ENCODE measurements around the gene MYEOV.
A peak's percentile ranks its signal among the peaks of the same experiment; 100 is the strongest.

Gene MYEOV

GRCh38 chr11:69301455-69302401 lies 7.8 kb downstream of the MYEOV start:
- DNase-seq (ENCODE audit: low read depth): peak; percentile 100

DNA sequence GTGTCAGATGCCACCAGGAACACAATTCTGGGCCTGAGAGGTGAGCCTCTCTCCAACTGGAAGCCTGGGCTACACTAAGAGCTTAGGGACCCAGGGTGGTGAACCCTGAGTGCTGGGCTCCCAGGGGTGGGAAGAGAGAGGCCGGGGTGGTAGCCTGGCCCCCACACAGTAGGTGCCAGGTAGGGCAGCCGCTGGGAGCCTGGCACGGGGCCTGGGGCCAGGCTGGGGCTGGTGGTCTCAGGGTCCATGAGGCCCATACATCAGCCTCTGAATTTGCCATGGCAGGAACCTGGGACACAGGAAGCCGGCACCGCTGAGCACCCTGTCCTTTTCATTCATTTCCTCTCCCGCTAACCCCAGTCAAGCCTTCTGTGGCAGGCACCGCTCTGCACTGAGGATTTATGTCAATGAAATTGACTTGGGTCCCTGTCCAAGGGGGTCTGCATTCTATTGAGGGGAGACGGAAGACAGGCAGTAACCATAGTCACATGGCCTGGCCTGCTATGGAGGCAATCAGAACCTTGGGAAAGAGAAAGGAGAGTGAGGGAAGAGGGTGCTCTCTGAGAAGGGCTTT lies 8.6 kb downstream of the MYEOV start:
- no peak for DNase-seq (ENCODE audit: low read depth)

GRCh38 chr11:69303427-69303826 lies 9.5 kb downstream of the MYEOV start:
- DNase-seq (ENCODE audit: low read depth): no peak

DNA sequence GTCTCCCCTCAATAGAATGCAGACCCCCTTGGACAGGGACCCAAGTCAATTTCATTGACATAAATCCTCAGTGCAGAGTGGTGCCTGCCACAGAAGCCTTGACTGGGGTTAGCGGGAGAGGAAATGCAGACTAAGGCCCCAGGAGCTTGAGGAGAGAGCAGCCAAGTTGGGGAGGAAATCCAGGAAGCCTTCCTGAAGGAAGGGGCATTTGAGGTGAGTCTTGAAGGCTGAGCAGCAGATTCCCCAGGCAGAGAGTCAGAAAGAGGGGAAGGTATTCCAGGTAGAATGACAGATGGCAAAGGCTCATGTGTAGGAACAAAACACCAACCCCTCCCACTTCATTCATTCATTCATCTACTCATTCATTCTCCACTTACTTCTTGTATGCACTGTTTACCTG lies 10.3 kb downstream of the MYEOV start:
- no peak for DNase-seq (ENCODE audit: low read depth)

DNA sequence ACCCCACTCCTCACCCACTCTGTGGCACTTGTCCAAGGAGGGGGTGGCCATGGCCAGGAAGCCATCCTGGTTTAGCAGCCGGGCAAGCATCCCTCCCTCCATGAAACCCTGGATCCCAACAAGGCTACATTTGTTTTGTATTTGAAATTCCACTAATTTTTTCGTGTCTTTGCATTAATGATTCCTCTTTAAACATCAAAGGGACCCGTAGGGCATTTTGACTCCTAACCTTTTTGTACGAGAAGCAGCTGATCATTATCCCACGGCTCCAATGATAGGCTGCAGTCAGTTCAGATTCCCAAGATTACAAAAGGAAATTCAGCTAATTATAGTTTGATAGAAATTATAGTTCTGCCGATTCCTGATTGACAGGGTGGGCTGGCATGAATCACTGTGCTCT lies 10.7 kb downstream of the MYEOV start:
- DNase-seq (ENCODE audit: low read depth): no peak

- no peak for DNase-seq (ENCODE audit: low read depth)
Measured at GRCh38 chr11:69305885-69306540, 12.1 kb downstream of the MYEOV start.

DNA sequence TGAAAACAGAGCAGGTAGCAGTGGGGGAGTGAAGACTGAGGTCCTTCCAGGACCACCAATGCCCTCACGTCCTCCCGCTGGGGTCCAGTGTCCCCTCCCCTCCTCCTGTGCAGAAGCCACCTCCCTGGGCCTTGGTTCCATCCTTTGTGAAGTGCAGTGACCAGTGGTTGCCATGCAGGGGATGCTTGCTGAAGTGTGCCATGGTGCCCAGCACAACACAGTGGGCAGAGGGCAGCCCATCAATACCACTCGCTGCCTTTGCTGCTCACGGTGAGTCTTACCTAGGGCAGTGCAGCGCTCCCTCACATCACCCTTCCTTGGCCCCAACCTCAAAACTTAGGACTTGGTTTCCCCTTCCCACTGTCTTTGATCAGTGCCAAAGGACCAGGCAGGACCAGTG lies 12.9 kb downstream of the MYEOV start:
- no peak for DNase-seq (ENCODE audit: low read depth)

- DNase-seq (ENCODE audit: low read depth): no peak
Measured at GRCh38 chr11:69307421-69307820, 13.5 kb downstream of the MYEOV start.

DNA sequence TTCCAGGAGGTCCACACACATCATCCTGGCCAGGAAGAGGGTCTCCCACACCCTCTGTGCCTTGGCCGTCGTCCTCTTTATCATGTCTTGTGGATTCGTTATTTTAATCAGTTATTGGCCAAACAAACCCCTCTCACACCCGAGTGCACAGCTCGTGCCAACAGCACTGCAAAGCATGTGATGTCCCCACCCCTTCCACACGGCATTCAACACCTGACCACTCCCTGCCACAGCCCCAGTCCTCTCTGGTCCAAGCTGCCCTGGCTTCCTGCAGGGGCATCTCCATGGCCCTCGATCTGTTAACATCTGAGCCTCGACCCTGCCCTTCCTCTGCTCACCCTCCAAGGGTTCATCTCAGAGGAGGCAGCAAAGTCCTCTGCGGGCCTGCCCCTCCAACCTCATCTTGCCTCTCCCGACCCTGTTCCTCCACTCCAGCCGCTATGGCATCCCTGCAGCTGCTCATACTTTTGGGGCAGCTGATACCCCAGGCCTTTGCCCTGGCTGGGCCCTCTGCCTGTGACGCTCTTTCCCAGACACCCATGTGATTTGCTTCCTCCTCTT lies 14.0 kb downstream of the MYEOV start:
- DNase-seq (ENCODE audit: low read depth): no peak

DNA sequence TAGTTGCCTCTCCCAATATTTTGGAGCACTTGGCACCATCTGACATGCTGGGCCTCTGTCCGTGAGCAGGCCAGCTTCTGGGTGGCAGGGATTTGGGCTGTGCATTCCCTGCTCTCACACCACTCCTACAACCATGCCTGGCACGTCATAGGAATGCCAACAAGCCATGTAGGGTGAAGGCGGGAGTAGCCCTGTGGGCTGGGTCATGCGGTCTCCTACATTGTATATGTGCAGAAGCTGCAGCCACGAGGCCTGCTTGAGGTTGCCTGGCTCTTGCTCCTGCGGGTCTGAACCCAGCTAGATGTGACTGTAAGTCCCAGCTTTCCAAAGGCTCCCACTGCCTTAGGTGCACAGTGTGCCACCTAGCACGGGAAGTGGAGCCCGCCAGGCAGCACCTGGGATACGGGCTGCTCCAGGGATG lies 14.5 kb downstream of the MYEOV start:
- no peak for DNase-seq (ENCODE audit: low read depth)

GRCh38 chr11:69308936-69309615 lies 15.1 kb downstream of the MYEOV start:
- no peak for DNase-seq (ENCODE audit: low read depth)

DNA sequence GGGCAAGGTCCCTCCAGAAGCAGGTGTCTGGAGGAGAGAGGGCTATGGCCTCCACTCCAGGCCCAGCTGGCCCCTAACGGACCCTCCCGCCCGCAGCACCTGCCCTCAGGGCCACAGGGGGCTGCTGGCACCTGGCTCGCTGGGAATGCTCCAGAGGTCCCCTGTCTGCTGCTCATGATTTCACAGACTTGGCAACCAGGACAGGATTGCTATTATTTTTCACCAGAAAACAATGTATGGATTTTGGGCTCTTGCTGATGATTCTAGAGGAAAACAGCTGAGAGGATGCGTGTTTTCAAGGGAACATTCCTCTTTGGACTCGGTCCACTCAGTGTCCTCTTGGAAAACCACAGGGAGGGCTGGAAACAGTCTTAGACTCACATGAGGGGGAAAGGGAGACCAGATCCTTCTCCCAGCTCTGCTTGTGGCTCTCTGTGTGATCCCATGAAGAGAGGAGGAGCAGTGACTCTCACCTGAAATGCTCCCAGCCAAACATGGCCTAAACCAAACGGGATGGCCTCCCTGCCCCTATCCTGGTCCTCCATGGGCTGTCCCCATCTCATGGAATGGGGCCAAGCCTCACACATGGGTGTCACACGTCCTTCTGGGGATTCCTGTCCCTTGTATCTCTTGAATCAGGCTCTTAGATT lies 15.8 kb downstream of the MYEOV start:
- DNase-seq (ENCODE audit: low read depth): no peak

DNA sequence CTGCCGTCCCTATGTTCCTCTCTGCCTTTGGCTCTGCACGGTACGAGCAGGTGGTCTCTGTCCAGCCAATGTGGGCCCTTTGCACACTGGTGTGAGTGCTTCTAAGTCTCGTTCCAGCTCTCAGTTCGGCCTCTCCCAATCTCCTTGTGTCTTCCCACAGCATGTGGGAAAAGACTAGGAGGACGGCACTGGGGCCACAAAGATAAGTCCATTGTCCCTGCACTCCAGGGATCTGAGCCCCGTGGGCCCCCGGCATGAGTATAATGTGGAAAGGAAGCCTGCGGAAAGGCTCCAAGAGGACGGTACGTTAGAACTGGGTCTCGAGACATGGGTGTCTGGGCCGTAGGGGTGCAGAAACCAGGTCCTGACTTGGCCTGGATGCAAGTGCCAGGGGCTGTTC lies 16.4 kb downstream of the MYEOV start:
- no peak for DNase-seq (ENCODE audit: low read depth)

- DNase-seq (ENCODE audit: low read depth): no peak
Measured at GRCh38 chr11:69310934-69311766, 17.2 kb downstream of the MYEOV start.

DNA sequence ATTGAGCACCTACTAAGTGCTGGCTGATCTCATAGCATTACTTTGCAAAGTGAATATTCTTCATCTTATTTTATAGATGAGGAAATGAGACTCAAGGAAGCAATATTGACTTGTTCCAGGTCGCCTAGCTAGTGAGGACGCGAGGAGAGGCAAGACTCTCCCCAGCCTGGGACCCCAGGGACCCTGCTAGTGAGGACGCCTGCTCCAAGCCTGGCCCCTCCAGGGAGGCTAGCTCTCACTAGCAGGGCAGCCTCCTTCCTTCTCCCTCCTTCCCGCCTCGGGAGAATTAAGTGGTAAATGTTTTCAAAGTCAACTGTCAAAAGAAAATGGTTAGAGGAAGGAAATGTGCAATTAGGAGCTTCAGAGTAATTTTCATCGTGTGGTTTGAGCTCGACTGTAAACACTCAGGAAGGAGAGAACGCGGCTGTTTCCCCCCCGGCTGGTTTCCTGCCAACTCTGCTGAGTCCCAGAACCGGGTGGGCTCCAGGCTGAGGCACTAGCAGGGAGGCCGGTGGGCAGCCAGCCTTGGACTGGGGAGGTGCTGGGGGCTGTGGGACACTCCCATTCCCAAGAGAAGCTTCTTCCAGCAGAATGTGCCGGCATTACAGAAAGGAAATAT lies 17.9 kb downstream of the MYEOV start:
- no peak for DNase-seq (ENCODE audit: low read depth)

DNA sequence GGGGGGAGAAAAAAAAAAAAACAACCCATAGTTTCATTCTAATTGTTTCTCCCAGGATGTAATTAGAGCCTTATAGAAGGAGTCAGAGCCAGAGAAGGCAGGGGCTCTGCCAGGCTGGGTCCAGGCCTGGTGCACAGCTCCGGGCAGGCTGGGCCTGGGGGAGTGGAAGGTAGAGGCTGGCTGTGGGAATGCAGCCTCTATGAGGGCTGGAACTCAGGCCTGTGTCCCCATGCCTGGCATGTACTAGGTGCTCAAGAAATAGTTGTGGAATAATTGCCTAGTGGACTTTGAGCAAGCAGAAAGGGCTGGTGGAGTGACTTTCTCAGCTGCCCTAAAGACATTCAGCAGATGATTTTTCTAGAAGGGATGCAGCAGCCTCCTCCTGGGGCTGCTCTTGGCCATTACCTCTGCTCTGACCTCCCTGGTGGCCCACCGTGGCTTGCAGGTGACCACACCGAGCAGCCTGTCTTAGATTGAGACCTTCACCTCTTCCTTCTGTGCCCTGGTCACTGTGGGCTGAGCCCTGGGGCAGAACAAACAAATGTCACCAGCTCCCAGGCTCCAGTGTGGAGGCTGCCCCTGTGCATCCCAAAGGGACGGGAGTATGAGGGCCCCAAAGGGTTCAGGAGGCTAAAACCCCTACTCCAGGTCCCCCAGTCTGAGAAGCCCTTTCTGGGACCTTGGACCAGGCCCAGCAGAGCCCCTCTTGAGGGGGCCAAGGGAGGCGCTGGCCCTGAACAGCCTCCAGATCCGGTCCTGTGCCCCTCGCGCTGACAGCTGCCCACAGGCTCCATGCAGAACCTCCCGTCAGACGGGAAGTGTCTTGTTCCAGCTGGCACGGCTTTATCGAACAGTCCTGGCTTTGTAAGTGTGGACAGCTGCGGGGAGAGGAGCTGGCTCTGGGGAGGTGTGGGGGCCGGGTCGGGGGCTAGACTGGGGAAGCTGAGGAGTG lies 18.8 kb downstream of the MYEOV start:
- DNase-seq (ENCODE audit: low read depth): no peak

DNA sequence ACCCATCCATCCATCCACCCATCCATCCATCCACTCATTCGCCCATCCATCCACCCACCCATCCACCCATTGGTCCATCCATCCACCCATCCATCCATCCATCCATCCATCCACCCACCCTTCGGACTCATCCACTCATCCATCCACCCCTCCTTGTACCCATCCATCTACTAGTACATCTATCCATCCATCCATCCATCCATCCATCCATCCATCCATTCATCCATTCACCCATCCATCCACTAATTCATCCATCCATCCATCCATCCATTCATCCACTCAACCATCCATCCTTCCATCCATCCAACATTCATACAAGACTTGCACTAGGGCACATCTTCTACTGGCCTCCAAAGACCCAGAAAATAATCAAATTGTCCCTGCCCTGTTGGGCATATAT lies 20.0 kb downstream of the MYEOV start:
- no peak for DNase-seq (ENCODE audit: low read depth)

- DNase-seq (ENCODE audit: low read depth): no peak
Measured at GRCh38 chr11:69314555-69314954, 20.6 kb downstream of the MYEOV start.

DNA sequence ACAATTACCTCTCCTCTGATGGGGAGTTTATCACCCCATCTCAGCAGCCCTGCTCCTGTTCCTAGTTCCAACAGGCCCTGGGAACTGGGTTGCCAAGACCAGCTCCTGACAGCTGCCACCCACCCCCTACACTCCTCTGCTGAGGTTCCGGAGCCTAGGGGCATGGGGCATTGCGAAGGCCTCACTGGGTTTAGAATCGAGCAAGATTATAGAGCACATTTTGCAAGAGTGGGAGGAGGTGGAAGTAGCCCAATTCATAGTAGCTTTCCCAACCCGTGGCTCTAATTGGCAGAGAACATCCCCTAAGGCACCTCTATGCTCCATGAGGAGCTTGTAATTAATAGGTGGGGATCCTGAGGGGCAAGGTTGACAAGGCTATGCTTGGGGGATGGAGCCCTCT lies 23.0 kb downstream of the MYEOV start:
- DNase-seq (ENCODE audit: low read depth): no peak
